Mucosa of gallbladder (tissue), 1 donor: Measurements from ENCODE around the gene CALD1. TPM values are rescaled to one million over a fixed set of nuclear protein-coding genes. Genes with fewer than 3 reads are reported as not detected.
A peak's percentile ranks its signal among the peaks of the same experiment; 100 is the strongest.
"Not testable (repeated sequence)": the region's sequence is repeated elsewhere in the genome, so short reads cannot be mapped to it uniquely, and the experiment has no call there.

Source experiments
- DNase-seq: peaks from one replicate; pipeline ENCODE4 v3.0.0-alpha.2; 2020; ENCODE audit warnings: low spot score
- total RNA-seq: library from RNA; stranded (reverse); gene quantifications from one replicate; pipeline ENCODE4 v1.2.1, GENCODE V29; 2021
- donor health status: DM: no; HTN: no; CAD: no.

Gene CALD1
- total RNA-seq, 1 donor from 2014 or later = 601 TPM

GRCh38 chr7:134948246-134948645, 168.8 kb downstream of the CALD1 start:
- no peak for DNase-seq

GRCh38 chr7:134948736-134949135, 169.3 kb downstream of the CALD1 start:
- no peak for DNase-seq

- DNase-seq = no peak
These were observed 169.7 kb downstream of the CALD1 start for GRCh38 chr7:134949171-134949570.

GRCh38 chr7:134954197-134955082, 175.0 kb downstream of the CALD1 start:
- DNase-seq = no peak

GRCh38 chr7:134957005-134957404, 177.6 kb downstream of the CALD1 start:
- no peak for DNase-seq

GRCh38 chr7:134959810-134960209, 180.4 kb downstream of the CALD1 start:
- DNase-seq = no peak

- no peak for DNase-seq
These were observed 182.9 kb downstream of the CALD1 start for GRCh38 chr7:134962270-134962780.

- DNase-seq = no peak
These were observed 183.6 kb downstream of the CALD1 start for GRCh38 chr7:134963036-134963435.

GRCh38 chr7:134966691-134967090, 187.3 kb downstream of the CALD1 start:
- no peak for DNase-seq

- no peak for DNase-seq
These were observed 188.7 kb downstream of the CALD1 start for GRCh38 chr7:134968110-134968509.

GRCh38 chr7:134981645-134982044, 202.2 kb downstream of the CALD1 start:
- DNase-seq = not testable (repeated sequence)

GRCh38 chr7:134985894-134986362, 206.5 kb downstream of the CALD1 start:
- no peak for DNase-seq

- DNase-seq = peak; percentile 97
These were observed 207.2 kb downstream of the CALD1 start, which contains the start of gene AGBL3 for GRCh38 chr7:134986363-134987251. Gene AGBL3, plus strand, starts transcription at chr7:134986508. Its CDS starts 1,426 bp downstream, at chr7:134987934.

GRCh38 chr7:134988161-134988560, 208.7 kb downstream of the CALD1 start:
- DNase-seq = no peak

- no peak for DNase-seq
These were observed 212.3 kb downstream of the CALD1 start for GRCh38 chr7:134991469-134992339.

GRCh38 chr7:134992626-134993179, 213.3 kb downstream of the CALD1 start:
- DNase-seq = no peak

- DNase-seq = no peak
These were observed 214.5 kb downstream of the CALD1 start for GRCh38 chr7:134993877-134994456.

- no peak for DNase-seq
These were observed 216.0 kb downstream of the CALD1 start for GRCh38 chr7:134995239-134996096.

- DNase-seq = no peak
These were observed 216.7 kb downstream of the CALD1 start for GRCh38 chr7:134996097-134996550.
